AML-193 (cell line): ENCODE measurements around the gene KRTAP21-2.
"Not testable (repeated sequence)": the region's sequence is repeated elsewhere in the genome, so short reads cannot be mapped to it uniquely, and the experiment has no call there.

Source experiments
- DNase-seq, 2 experiments: peaks; one replicate each; lab custom pipeline; 2025; lab: John Stamatoyannopoulos, UW

The KRTAP21-2 gene

DNA sequence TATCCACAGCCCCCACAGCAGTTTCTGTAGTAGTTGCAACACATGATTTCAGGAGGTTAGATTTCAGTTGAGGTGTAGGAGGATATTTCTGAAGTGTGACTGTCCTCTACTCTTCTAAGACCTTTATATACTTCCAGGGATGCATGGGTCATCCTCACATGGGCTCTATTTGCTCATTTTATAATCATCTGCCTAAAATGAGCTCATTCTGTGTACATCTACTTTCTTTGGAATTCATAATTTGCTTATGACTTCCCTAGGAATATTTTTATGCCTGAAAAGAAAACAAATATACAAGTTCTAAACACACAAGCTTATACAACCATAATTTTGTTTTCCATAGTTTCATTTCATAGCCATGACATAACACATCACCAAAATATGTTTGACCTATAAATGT, at the start of gene KRTAP21-2:
Gene KRTAP21-2, minus strand, starts transcription at position 101 of the 400 bp plus-strand sequence. Its CDS starts 57 bp downstream, at position 44.
- DNase-seq, result no peak

DNA sequence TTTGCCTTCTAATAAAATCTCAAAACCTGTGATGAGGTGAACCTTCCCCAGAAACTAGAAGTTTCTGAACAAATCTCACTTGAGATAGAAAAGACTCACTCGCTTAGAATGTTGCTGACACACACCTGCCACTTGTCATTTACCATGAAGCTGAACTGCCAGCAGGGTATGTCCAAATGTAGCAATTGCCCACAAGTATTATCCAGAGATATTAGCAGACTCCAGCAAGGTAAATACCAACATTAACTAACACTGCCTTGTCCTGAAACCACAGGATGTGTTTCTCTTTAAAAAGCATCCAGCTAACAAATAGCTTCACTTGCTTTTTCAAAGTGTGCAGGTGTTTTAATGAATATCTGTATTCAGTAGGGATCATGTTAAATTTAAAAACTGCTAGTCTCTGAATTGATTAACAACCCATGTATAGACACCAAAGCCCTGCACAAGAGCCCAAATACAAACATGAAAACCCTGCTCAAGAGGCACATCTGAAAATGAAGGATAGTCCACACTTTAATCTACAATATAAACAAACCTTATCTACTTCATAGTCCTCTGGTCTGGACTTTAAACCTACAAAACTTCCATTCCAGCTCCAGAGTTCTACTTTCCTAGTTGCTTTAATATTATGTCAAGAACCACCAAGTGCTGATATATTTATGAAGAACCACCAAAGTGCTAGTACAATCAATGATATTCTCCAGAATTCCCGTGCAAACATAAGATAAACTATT, 46.7 kb upstream of the KRTAP21-2 start:
- DNase-seq, result no peak

DNA sequence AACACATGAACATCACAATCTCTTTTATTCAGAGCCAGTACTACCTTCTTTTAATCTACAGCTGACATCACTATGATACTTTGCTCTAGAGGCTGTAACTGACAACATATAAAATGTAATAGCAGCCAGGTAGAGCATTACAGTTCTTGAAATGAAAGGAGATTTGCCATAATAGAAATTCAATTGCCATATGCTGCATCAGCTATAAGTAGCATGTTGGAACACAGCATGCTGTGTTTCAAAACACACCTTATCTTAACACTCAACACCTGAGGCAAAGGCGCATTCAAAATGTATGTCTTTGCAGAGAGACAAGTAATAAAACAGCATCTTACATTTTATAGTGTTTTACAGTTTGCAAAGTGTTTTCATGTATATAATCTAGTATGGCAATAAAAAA, 32.2 kb upstream of the KRTAP21-2 start:
- DNase-seq, result no peak

GRCh38 chr21:30769724-30770431, 22.8 kb upstream of the KRTAP21-2 start:
- no peak for DNase-seq

DNA sequence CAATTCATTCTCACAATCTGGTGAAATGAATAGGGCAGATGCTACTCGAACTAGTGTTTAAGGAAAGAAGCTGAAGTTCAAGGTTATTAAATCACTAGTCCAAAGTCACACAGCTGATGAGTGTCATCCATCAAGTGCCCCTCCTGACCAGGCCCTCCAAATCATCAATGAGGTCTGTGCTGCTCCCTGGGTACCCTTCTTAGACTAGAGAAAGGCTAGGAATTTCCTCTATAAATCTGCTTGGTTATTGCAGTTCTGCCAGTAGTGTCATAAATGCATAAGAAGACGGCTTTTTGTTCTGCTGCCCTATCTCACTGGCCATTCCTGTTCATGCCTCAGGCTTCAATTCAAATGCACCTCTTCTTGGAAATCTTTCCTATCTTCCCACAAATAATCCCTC, 13.7 kb upstream of the KRTAP21-2 start:
- DNase-seq, result no peak

GRCh38 chr21:30758306-30758705, 11.2 kb upstream of the KRTAP21-2 start:
- no peak for DNase-seq

GRCh38 chr21:30755328-30755727, 8.3 kb upstream of the KRTAP21-2 start, which contains the start of gene KRTAP21-1:
TSS of gene KRTAP21-1 (minus strand) at chr21:30755428. CDS start at chr21:30755378, 50 bp downstream.
- not testable (repeated sequence) for DNase-seq

DNA sequence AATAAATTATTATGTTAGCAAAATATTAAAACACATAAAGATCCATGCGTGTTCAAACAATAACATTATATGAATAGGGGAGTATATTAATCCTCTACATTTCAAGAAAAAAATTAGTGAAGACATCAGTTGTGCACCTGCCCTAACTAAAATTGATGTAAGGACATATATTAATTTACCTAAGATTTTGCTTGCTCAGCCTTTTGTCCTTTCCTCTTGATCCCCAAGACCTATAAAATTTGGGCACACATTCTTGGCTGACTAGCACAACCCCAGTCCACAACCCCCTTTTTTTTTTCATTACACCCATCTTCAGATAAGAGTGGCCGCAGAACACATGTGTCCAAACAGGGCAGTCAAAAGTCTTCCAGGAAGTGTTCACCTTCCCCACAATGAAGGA, 6.6 kb downstream of the KRTAP21-2 start:
- no peak for DNase-seq

- DNase-seq, result no peak
Measured at GRCh38 chr21:30733026-30733425, 14.0 kb downstream of the KRTAP21-2 start.

- DNase-seq, result no peak
Measured at GRCh38 chr21:30726726-30727125, 20.3 kb downstream of the KRTAP21-2 start.

GRCh38 chr21:30719401-30719800, 27.7 kb downstream of the KRTAP21-2 start:
- no peak for DNase-seq

DNA sequence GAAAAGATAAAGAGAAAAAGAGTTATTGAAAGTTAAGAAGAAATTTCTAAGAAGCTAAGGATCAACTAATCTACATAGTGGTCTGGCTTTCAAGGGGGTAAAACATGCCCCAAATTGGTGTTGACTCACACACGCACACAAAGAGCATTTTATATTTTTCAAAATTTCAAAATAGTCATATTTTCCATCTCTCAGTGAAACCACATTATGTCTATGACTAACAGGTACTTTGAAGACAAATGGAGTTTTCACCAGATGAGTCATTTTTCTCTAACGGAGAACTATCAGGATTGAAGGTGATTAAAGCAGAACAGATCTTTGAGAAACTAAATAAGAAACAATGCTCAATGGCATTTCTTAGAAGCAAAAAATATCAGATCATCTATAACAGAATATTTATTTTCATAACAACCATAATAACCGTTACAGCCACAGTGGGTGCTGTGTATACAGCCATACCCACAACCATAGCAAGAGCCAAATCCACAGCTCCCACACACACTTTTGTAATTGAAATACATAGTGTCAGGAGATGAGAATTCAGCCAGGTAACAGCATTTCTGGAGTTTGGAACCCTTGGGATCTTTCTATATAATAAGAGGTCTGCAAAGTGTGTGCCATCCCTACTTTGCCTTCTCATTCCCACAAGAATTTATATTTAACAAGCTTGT, 28.7 kb downstream of the KRTAP21-2 start, which contains the start of gene KRTAP21-3:
Gene KRTAP21-3, minus strand, starts transcription at position 539 of the 671 bp plus-strand sequence. Its CDS starts 18 bp downstream, at position 521.
- DNase-seq, result no peak

GRCh38 chr21:30717105-30717504, 30.0 kb downstream of the KRTAP21-2 start:
- no peak for DNase-seq

GRCh38 chr21:30714946-30715345, 32.1 kb downstream of the KRTAP21-2 start:
- DNase-seq, result no peak

DNA sequence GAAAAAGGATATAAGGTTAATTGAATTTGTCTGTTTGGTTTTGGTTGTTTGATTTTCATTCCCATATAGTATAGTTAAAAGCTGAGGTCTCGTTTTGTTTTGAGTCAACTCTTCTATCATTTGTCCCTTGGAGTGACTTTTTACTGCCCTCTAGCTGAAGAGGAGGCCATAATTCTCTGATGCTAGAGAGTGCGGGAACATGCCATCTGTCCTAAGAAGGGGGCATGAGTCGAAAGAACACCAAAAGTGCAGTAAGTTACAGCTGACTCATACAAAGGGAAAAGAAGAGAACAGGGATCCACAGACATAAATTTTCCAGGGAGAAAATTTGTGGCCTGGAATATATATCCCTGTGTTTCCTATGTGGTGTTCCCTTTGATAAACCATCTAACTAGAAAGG, 32.6 kb downstream of the KRTAP21-2 start:
- no peak for DNase-seq

GRCh38 chr21:30713766-30714165, 33.3 kb downstream of the KRTAP21-2 start:
- DNase-seq, result no peak

DNA sequence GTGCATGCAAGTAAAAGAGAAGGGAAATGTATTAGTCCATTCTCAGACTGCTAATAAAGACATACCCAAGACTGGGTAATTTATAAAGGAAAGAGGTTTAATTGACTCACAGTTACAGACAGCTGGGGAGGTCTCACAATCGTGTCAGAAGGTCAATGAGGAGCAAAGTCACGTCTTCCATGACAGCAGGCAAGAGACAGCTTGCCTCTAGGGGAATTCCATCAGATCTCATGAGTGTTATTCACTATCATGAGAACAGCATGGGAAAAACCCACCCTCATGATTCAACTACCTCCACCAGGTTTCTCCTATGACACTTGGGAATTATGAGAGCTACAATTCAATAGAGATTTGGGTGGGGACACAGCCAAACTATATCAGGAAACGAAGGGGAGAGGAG, 36.6 kb downstream of the KRTAP21-2 start:
- DNase-seq, result no peak

DNA sequence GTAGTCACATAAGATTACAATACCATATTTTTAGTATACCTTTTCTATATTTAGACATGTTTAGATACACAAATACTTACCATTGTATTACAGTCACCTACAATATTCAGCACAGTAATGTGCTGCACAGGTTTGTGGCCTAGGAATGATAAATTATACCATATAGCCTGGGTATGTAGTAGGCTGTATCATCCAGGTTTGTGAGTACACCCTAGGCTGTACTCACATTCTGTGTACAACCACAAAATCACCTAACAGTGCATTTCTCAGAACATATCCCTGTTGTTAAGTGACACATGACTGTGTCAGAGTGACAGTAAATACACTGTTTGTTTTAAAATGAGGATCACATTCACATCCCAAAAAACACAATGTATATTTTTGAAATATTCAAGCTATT, 39.6 kb downstream of the KRTAP21-2 start:
- no peak for DNase-seq
